AG10803 (cell line): ENCODE data around the gene IL21R.
"Not testable (repeated sequence)": the region's sequence is repeated elsewhere in the genome, so short reads cannot be mapped to it uniquely, and the experiment has no call there.

ENCODE experiments used
- DNase-seq: peaks from one replicate; pipeline ENCODE4 v3.0.0; 2010; ENCODE audit warnings: low read depth
- H3K4me3 ChIP-seq: 2 replicates; pipeline ENCODE4 v1.5.1; 2011; ENCODE audit warnings: mild to moderate bottlenecking, low read length, control low read depth
- TF ChIP-seq, protein P1 (sequence below): conservative IDR thresholded peaks from 2 replicates; pipeline ENCODE4 v1.5.1; 2011; ENCODE audit warnings: mild to moderate bottlenecking, low read length, control low read depth, inconsistent platforms

Gene IL21R

DNA sequence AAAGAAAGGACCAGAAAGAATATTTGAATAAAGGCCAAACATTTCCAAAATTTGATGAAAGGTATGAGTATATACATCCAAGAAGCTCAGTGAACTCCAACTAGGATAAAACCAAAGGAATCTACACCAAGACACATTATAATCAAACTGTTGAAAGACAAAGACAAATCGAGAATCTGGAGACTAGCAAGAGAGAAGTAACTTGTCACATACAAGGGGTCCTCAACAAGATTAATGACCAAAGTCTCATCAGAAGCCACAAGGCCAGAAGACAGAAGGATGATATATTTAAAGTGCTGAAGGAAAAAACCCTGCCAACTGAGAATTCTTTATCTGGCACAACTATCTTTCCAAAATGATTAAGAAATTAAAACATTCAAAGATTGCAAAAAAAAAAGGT lies 9.3 kb upstream of the IL21R start:
- TF ChIP-seq, protein P1, sequence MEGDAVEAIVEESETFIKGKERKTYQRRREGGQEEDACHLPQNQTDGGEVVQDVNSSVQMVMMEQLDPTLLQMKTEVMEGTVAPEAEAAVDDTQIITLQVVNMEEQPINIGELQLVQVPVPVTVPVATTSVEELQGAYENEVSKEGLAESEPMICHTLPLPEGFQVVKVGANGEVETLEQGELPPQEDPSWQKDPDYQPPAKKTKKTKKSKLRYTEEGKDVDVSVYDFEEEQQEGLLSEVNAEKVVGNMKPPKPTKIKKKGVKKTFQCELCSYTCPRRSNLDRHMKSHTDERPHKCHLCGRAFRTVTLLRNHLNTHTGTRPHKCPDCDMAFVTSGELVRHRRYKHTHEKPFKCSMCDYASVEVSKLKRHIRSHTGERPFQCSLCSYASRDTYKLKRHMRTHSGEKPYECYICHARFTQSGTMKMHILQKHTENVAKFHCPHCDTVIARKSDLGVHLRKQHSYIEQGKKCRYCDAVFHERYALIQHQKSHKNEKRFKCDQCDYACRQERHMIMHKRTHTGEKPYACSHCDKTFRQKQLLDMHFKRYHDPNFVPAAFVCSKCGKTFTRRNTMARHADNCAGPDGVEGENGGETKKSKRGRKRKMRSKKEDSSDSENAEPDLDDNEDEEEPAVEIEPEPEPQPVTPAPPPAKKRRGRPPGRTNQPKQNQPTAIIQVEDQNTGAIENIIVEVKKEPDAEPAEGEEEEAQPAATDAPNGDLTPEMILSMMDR = no peak
- no peak overlapping the region for H3K4me3 ChIP-seq

DNA sequence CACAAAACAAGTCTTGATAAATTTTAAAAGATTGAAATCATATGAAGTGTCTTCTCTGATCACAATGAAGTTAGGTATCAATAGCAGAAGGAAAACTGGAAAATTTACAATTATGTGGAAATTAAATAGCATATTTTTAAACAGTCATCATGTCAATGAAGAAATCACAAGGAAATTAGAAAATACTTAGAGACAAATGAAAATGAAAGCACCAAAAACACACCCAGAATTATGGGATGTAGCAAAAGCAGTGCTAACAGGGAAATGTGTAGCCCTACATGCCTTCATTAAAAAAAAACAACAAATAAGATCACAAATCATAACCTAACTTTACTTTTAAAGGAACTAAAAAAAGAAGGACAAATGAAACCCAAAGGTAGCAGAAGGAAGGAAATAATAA lies 7.5 kb upstream of the IL21R start:
- H3K4me3 ChIP-seq = no peak overlapping the region
- no peak for DNase-seq
- TF ChIP-seq, protein P1 = no peak

More for the DNA sequence above, 9.3 kb upstream of the IL21R start:
- no peak for DNase-seq

DNA sequence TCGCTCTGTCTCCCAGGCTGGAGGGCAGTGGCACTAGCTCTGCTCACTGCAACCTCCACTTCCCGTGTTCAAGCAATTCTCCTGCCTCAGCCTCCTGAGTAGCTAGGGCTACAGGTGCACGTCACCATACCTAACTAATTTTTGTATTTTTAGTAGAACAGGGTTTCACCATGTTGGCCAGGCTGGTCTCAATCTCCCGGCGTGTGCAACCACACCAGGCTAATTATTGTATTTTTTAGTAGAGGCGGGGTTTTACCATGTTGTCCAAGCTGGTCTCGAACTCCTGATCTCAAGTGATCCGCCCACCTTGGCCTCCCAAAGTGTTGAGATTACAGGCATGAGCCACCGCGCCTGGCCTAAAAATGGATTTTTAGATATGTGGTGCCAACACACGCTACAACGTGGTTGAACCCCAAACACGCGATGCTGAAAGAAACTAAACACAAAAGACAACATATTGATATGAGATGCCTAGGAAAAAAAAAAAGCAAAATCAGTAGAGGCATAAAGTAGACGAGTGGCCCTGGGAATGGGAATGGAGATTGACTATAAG lies 3.6 kb upstream of the IL21R start:
- not testable (repeated sequence) for H3K4me3 ChIP-seq, DNase-seq

DNA sequence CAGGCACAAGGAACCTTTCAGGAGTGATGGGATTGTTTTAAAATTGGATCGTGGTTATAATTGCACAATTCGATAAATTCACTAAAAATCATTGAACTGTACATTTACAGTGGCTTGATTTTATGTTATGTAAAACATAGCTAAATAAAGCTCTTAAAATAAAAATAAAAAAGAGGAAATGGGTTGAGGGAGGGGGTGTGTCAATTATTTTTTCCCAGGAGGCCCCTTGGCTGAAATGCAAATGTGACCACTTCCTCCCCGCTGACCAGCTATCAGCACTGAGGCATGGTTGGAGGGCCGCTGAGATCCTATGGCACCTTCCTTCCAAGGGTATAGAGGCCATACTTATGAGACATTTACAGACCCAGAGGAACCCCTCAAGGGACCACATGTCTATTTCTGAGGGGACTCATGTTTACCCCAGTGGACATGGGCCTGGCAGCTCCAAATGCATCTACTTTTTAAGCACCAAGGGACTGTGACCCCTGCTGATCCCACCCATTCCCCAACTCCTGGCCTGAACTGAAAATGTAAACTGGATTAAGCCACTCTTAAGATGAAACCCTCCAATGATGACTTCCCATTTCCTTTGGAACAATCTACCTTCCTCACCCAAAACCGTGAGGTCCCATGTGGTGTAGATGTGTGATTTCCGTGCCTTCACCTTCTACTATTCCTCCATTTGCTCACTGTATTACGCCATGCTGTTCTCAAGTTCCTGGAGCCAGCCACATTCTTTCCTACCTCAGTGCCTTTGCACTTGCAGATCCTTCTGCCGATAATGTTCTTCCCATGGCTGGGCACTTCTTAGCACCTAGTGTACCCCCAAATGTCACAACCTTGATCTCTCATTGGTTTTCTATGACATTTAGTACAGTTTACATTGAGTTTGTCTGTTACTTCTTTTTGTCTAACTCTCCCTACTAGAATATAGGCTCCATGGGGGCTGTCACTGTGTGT lies 2.8 kb upstream of the IL21R start:
- TF ChIP-seq, protein P1 = no peak
- H3K4me3 ChIP-seq = no peak overlapping the region
- DNase-seq = no peak

DNA sequence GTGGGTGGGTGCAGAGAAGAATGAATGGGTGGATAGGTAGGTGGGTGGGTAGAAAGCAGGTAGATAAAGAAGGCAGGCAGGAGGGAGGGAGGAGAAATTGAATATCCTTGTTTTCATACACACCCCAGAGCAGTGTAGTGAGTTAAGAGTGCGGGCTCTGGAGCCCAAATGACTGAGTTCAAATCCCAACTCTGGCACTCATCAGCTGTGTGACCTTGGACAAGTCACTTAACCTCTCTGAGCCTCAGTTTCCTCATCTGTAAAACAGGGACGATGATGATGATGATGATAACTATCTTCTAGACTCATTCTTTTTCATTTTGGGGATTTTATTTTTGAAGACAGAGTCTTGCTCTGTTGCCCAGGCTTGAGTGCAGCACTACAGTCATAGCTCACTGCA lies 2.0 kb upstream of the IL21R start:
- DNase-seq = no peak
- TF ChIP-seq, protein P1 = no peak
- H3K4me3 ChIP-seq = no peak overlapping the region

DNA sequence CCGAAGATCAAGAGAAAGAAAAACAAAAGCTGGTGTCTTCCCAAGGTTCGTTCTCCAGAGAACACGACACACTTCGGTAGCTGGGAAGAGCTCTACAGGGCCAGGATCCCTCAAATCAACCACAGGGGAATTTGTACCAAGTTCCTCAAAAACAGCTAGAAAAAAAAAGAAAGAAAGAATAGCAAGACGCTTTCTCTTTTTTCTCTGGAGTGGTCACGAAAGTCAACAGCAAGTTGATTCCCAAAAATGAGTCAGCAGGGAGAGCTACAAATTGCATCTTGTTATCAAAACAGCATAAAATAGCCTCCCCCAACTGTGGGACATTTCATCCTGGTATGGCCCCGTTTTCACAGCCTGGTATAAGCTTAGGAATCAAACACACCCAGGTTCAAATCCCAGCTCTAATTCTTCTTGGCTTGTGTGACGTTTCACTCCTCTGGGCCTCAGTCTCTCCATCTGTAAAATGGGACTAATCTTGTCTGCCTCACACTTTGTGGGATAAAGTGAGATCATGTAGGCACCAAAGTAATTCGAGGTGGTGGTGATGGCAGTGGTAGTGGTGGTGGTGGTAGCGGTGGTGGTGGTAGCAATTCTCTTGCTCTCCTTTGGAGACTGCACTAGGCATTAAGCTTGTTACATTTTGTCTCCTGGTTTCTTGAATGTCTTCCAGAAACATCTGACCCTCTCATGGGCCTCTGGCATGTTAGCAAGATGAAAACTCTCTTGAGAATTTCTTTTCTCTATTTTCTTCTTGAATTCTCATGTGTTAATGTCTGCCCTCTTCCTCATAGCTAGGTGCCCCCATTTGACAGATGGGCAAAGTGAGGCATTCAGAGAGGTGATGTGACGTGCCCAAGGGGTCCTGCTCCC lies 988 bp upstream of the IL21R start:
- TF ChIP-seq, protein P1 = no peak
- H3K4me3 ChIP-seq = no peak overlapping the region
- DNase-seq = peak; percentile 63

DNA sequence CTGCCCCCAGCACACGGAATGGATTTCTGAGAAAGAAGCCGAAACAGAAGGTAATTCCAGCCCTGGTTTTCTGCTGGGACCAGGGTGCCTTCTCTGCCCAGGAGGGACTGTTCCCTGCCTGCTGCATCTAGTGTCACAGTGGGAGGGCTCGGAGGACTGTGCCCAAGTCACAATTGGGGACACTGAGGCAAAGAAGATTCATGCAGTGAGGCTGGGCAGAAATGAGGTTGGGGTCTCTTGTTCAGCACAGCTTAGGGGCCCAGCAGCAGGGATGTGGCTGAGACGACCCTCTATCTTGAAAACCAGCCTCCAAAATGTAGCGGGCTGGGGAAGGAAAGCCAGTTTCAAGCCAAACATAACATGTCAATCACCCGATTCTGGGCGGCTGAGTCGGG lies 592 bp downstream of the IL21R start:
- TF ChIP-seq, protein P1 = no peak
- DNase-seq = no peak
- H3K4me3 ChIP-seq = no peak overlapping the region; the same call in 1 of the 2 replicates
